ENCODE measurements around the gene NISCH.
"Not testable (repeated sequence)": the region's sequence is repeated elsewhere in the genome, so short reads cannot be mapped to it uniquely, and the experiment has no call there.

Gene NISCH

GRCh38 chr3:52516509-52517195 is 61.2 kb downstream of the NISCH start:
- no peak for DNase-seq

GRCh38 chr3:52517796-52518722 is 62.7 kb downstream of the NISCH start:
- no peak for DNase-seq

- DNase-seq: no peak
Observed at GRCh38 chr3:52518723-52519444, 63.5 kb downstream of the NISCH start.

- DNase-seq: no peak
Observed at GRCh38 chr3:52519445-52520140, 64.2 kb downstream of the NISCH start.

GRCh38 chr3:52520141-52520667 is 64.8 kb downstream of the NISCH start:
- DNase-seq: no peak

- no peak for DNase-seq
Observed at GRCh38 chr3:52520716-52521487, 65.5 kb downstream of the NISCH start.

- no peak for DNase-seq
Observed at GRCh38 chr3:52521488-52521824, 66.1 kb downstream of the NISCH start.

- DNase-seq: no peak
Observed at GRCh38 chr3:52521881-52522650, 66.7 kb downstream of the NISCH start.

GRCh38 chr3:52522651-52523251 is 67.3 kb downstream of the NISCH start:
- DNase-seq: no peak

GRCh38 chr3:52523386-52524257 is 68.2 kb downstream of the NISCH start:
- DNase-seq: no peak

- DNase-seq: no peak
Observed at GRCh38 chr3:52524258-52524751, 68.9 kb downstream of the NISCH start.

- no peak for DNase-seq
Observed at GRCh38 chr3:52524752-52525679, 69.6 kb downstream of the NISCH start.

GRCh38 chr3:52525680-52526561 is 70.5 kb downstream of the NISCH start:
- no peak for DNase-seq

- DNase-seq: not testable (repeated sequence)
Observed at GRCh38 chr3:52526671-52527038, 71.3 kb downstream of the NISCH start.

GRCh38 chr3:52527039-52527731 is 71.8 kb downstream of the NISCH start:
- DNase-seq: no peak

- no peak for DNase-seq
Observed at GRCh38 chr3:52527732-52528585, 72.6 kb downstream of the NISCH start.

Data from NCI-H1436 (cell line).